Memory B cell (primary cell): ENCODE measurements around the gene DDC.

Source experiments
- ATAC-seq: fragments of 150-1000 bp; cut with Tn5 transposase; 2 replicates; pipeline ENCODE4 v1.10.0; 2021; ENCODE audit warnings: low read depth, mild to moderate bottlenecking, moderate library complexity
- DNase-seq, 2 donors: peaks; one replicate each; pipeline ENCODE4 v3.0.0; 2022; ENCODE audit warnings: low spot score in 2 of 2
- H3K27ac Mint-ChIP-seq: one replicate; pipeline ENCODE4 v1.8.0; 2022; ENCODE audit warnings: mild to moderate bottlenecking, moderate library complexity, mixed read lengths
- H3K27me3 Mint-ChIP-seq: one replicate; pipeline ENCODE4 v1.8.0; 2022; ENCODE audit warnings: mixed read lengths
- H3K36me3 Mint-ChIP-seq: one replicate; pipeline ENCODE4 v1.8.0; 2022; ENCODE audit warnings: mild to moderate bottlenecking, mixed read lengths
- H3K4me1 Mint-ChIP-seq: one replicate; pipeline ENCODE4 v1.8.0; 2022; ENCODE audit warnings: mixed read lengths
- H3K4me3 Mint-ChIP-seq: one replicate; pipeline ENCODE4 v1.8.0; 2022; ENCODE audit warnings: mild to moderate bottlenecking, moderate library complexity, mixed read lengths
- H3K9me3 Mint-ChIP-seq: one replicate; pipeline ENCODE4 v1.8.0; 2022; ENCODE audit warnings: mixed read lengths

Gene DDC

GRCh38 chr7:50416527-50417182 is 148.6 kb downstream of the DDC start:
- H3K27ac Mint-ChIP-seq, result peak overlapping the region; percentile 69
- H3K36me3 Mint-ChIP-seq, result peaks cover 2% of the 10 kb centered on the region
- H3K27me3 Mint-ChIP-seq, result no peaks in the 10 kb centered on the region
- H3K4me3 Mint-ChIP-seq, result peak overlapping the region; percentile 59
- peak; percentile 47 to 53 for DNase-seq
- ATAC-seq, result peak; percentile 79
- no peaks in the 10 kb centered on the region for H3K9me3 Mint-ChIP-seq
- peaks cover 54% of the 10 kb centered on the region for H3K4me1 Mint-ChIP-seq

- DNase-seq, result no peak
- Mint-ChIP-seq H3K4me1 (peaks cover 61% of the 10 kb centered on the region), H3K27ac (peak overlapping the region; percentile 69), H3K27me3 (no peaks in the 10 kb centered on the region), H3K36me3 (peaks cover 2% of the 10 kb centered on the region), H3K9me3 (no peaks in the 10 kb centered on the region), H3K4me3 (no peak overlapping the region)
- no peak for ATAC-seq
These were observed 149.3 kb downstream of the DDC start for GRCh38 chr7:50415844-50416364.

GRCh38 chr7:50413561-50413960 is 151.6 kb downstream of the DDC start:
- Mint-ChIP-seq H3K27ac (peak overlapping the region; percentile 95), H3K4me1 (peaks cover 80% of the 10 kb centered on the region)

GRCh38 chr7:50412973-50413372 is 152.2 kb downstream of the DDC start:
- H3K4me3 Mint-ChIP-seq, result peak overlapping the region; percentile 56
- H3K27me3 Mint-ChIP-seq, result no peaks in the 10 kb centered on the region
- ATAC-seq (peak; percentile 27), DNase-seq (no peak)
- H3K27ac Mint-ChIP-seq, result peak overlapping the region; percentile 95
- H3K36me3 Mint-ChIP-seq, result peaks cover 2% of the 10 kb centered on the region
- H3K9me3 Mint-ChIP-seq, result no peaks in the 10 kb centered on the region
- peaks cover 83% of the 10 kb centered on the region for H3K4me1 Mint-ChIP-seq

More at GRCh38 chr7:50413561-50413960, 151.6 kb downstream of the DDC start:
- Mint-ChIP-seq H3K4me3 (peak overlapping the region; percentile 38), H3K27me3 (no peaks in the 10 kb centered on the region), H3K36me3 (peaks cover 2% of the 10 kb centered on the region), H3K9me3 (no peaks in the 10 kb centered on the region)
- ATAC-seq, result no peak
- no peak for DNase-seq

- no peaks in the 10 kb centered on the region for H3K27me3 Mint-ChIP-seq
These were observed 153.9 kb downstream of the DDC start for GRCh38 chr7:50411332-50411731.

GRCh38 chr7:50409856-50410745 is 155.1 kb downstream of the DDC start:
- H3K27me3 Mint-ChIP-seq, result no peaks in the 10 kb centered on the region
- peak overlapping the region; percentile 95 for H3K27ac Mint-ChIP-seq
- peak overlapping the region; percentile 60 for H3K4me3 Mint-ChIP-seq

More at GRCh38 chr7:50411332-50411731, 153.9 kb downstream of the DDC start:
- Mint-ChIP-seq H3K27ac (peak overlapping the region; percentile 95), H3K4me1 (peaks cover 87% of the 10 kb centered on the region), H3K4me3 (peak overlapping the region; percentile 46), H3K36me3 (peaks cover 2% of the 10 kb centered on the region), H3K9me3 (no peaks in the 10 kb centered on the region)
- ATAC-seq (peak; percentile 34), DNase-seq (peak in 1 of 2 donors; percentile 23)

More at GRCh38 chr7:50409856-50410745, 155.1 kb downstream of the DDC start:
- peak; percentile 67 for ATAC-seq
- Mint-ChIP-seq H3K36me3 (peaks cover 4% of the 10 kb centered on the region), H3K9me3 (no peaks in the 10 kb centered on the region), H3K4me1 (peaks cover 88% of the 10 kb centered on the region)
- peak; percentile 42 to 53 for DNase-seq
